Measurements from ENCODE around the gene C1orf226.

GRCh38 chr1:162385280-162385623 lies 3.7 kb downstream of the C1orf226 start:
- no peak for TF ChIP-seq CTCF (IDR thresholded peaks at IDR 0.05; ENCODE audit: poor library complexity)
- TF ChIP-seq EZH2 (IDR thresholded peaks at IDR 0.05; ENCODE audit: borderline replicate concordance): no peak
- TF ChIP-seq EZH2phosphoT487 (IDR thresholded peaks at IDR 0.05; ENCODE audit: low read depth, severe bottlenecking, unreplicated experiment): no peak

All from hepatocyte (in vitro differentiated cells).